Trophoblast cell (in vitro differentiated cells and primary cell): Measurements from ENCODE around the gene PAK4.
A peak's percentile ranks its signal among the peaks of the same experiment; 100 is the strongest.

Experiments
- DNase-seq, 2 donors: peaks; one replicate each; pipeline ENCODE4 v3.0.0-alpha.2; 2016
- H2AFZ ChIP-seq: 2 replicates; pipeline ENCODE4 v1.6.1; 2013; ENCODE audit warnings: low read length, moderate library complexity, mild to moderate bottlenecking; ENCODE audit not compliant: insufficient read depth, poor library complexity
- H2AK5ac ChIP-seq: 2 replicates; pipeline ENCODE4 v1.6.1; 2013; ENCODE audit warnings: mild to moderate bottlenecking, low read length
- H2BK120ac ChIP-seq: 2 replicates; pipeline ENCODE4 v1.6.1; 2013; ENCODE audit warnings: low read length, mild to moderate bottlenecking, moderate library complexity; ENCODE audit not compliant: insufficient read depth, poor library complexity
- H2BK12ac ChIP-seq: 2 replicates; pipeline ENCODE4 v1.6.1; 2013; ENCODE audit warnings: mild to moderate bottlenecking, low read length, moderate library complexity
- H2BK5ac ChIP-seq: 2 replicates; pipeline ENCODE4 v1.6.1; 2013; ENCODE audit warnings: low read length, low read depth, moderate library complexity, mild to moderate bottlenecking; ENCODE audit not compliant: poor library complexity
- H3K14ac ChIP-seq: 2 replicates; pipeline ENCODE4 v1.6.1; 2013; ENCODE audit warnings: mild to moderate bottlenecking, low read length
- H3K18ac ChIP-seq: 2 replicates; pipeline ENCODE4 v1.6.1; 2013; ENCODE audit warnings: mild to moderate bottlenecking, low read length
- H3K23ac ChIP-seq: 2 replicates; pipeline ENCODE4 v1.6.1; 2013; ENCODE audit warnings: low read length
- H3K27ac ChIP-seq: 2 replicates; pipeline ENCODE4 v1.5.1; 2013; ENCODE audit warnings: low read depth, mild to moderate bottlenecking, inconsistent platforms, low read length, moderate library complexity
- H3K27me3 ChIP-seq: 2 replicates; pipeline ENCODE4 v1.6.1; 2013; ENCODE audit warnings: inconsistent platforms, mild to moderate bottlenecking, low read length, moderate library complexity; ENCODE audit not compliant: insufficient read depth
- H3K36me3 ChIP-seq, 2 experiments: 1 replicate in 1 of 2; 2 replicates in 1 of 2; pipeline ENCODE4 v1.6.1; 2013; ENCODE audit warnings: low read length in 2 of 2, mild to moderate bottlenecking in 2 of 2, moderate library complexity in 1 of 2; ENCODE audit not compliant: insufficient read depth in 2 of 2, control insufficient read depth in 1 of 2
- H3K4ac ChIP-seq: 2 replicates; pipeline ENCODE4 v1.6.1; 2013; ENCODE audit warnings: low read depth, mild to moderate bottlenecking, low read length, moderate library complexity
- H3K4me1 ChIP-seq, 2 experiments: 1 replicate in 1 of 2; 2 replicates in 1 of 2; pipeline ENCODE4 v1.6.1; 2013; ENCODE audit warnings: low read length in 2 of 2, mild to moderate bottlenecking in 2 of 2, moderate library complexity in 1 of 2; ENCODE audit not compliant: insufficient read depth in 2 of 2, control insufficient read depth in 1 of 2
- H3K4me2 ChIP-seq: 2 replicates; pipeline ENCODE4 v1.6.1; 2013; ENCODE audit warnings: inconsistent platforms, mild to moderate bottlenecking, low read length, moderate library complexity
- H3K4me3 ChIP-seq: 2 replicates; pipeline ENCODE4 v1.5.1; 2013; ENCODE audit warnings: mild to moderate bottlenecking, low read depth, low read length, inconsistent platforms
- H3K79me1 ChIP-seq: one replicate; pipeline ENCODE4 v1.6.1; 2013; ENCODE audit warnings: low read length
- H3K79me2 ChIP-seq: 2 replicates; pipeline ENCODE4 v1.6.1; 2013; ENCODE audit warnings: low read length, mild to moderate bottlenecking; ENCODE audit not compliant: control insufficient read depth, insufficient read depth, poor library complexity
- H3K9ac ChIP-seq: 2 replicates; pipeline ENCODE4 v1.6.1; 2013; ENCODE audit warnings: mild to moderate bottlenecking, low read length
- H3K9me3 ChIP-seq: 2 replicates; pipeline ENCODE4 v1.6.1; 2013; ENCODE audit warnings: low read depth, mild to moderate bottlenecking, control low read depth, inconsistent platforms, low read length; ENCODE audit not compliant: insufficient read depth
- H4K12ac ChIP-seq: 2 replicates; pipeline ENCODE4 v1.6.1; 2013; ENCODE audit warnings: low read depth, mild to moderate bottlenecking, low read length, moderate library complexity
- H4K8ac ChIP-seq: 2 replicates; pipeline ENCODE4 v1.6.1; 2013; ENCODE audit warnings: low read depth, mild to moderate bottlenecking, low read length, moderate library complexity
- H4K91ac ChIP-seq: one replicate; pipeline ENCODE4 v1.6.1; 2013; ENCODE audit warnings: low read depth, mild to moderate bottlenecking, low read length, moderate library complexity
- WGBS: extraction: QIAGEN DNeasy Blood & Tissue Kit; methylation state at CpG from one replicate; pipeline ENCODE4 v1.1.7; 2013; ENCODE audit warnings: missing lambda C conversion rate; ENCODE audit not compliant: insufficient read length, insufficient coverage; ENCODE audit errors: extremely low coverage; 5-methylcytosine and 5-hydroxymethylcytosine counted together

PAK4 gene

DNA sequence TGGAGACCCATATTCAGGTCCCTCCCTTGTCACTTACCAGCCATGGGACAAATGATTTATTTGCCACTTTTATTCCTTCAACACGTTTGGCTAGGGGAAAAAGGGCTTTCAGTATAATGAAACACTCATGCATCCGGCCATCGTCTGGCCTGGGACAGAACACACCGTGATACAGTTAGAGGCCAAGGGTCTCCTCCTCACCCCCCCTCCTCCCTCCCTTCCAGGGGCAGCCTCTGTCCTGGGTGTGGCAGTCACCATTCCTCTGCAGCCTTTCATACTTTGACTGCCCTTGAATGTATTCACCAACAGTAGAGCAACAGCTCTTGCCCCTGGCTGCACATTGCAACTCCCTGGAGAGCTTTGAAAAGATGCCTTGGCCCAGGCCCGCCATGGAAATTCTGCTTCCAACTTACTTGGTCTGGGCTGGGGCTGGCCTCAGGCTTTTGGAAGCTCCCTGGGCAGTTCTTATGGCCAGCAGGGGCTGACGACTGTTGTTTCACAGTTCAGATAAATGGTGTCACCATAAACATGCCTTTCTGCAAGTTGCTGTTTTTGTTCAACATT lies 3.0 kb downstream of the PAK4 start:
- Histone ChIP-seq H3K14ac (no peak overlapping the region), H3K18ac (no peak overlapping the region), H3K4me1 (peaks cover 31 to 41% of the 10 kb centered on the region in 2 experiments), H3K4me2 (no peak overlapping the region), H2AK5ac (no peak overlapping the region), H3K4me3 (no peak overlapping the region), H4K12ac (no peak overlapping the region), H3K79me2 (peaks cover 33% of the 10 kb centered on the region), H3K9ac (no peak overlapping the region), H3K36me3 (peaks cover 0 to 3% of the 10 kb centered on the region in 2 experiments), H3K79me1 (peaks cover 13% of the 10 kb centered on the region), H2BK120ac (no peak overlapping the region), H4K91ac (no peak overlapping the region), H3K9me3 (no peaks in the 10 kb centered on the region), H3K23ac (no peak overlapping the region), H3K4ac (peak overlapping the region; percentile 23), H2BK12ac (no peak overlapping the region), H2BK5ac (no peak overlapping the region), H4K8ac (no peak overlapping the region), H3K27me3 (no peaks in the 10 kb centered on the region), H2AFZ (no peak overlapping the region), H3K27ac (no peak overlapping the region)
- WGBS = no CpG with 5 or more reads among the region's 6 CpGs
- DNase-seq = peak; percentile 53 to 72

DNA sequence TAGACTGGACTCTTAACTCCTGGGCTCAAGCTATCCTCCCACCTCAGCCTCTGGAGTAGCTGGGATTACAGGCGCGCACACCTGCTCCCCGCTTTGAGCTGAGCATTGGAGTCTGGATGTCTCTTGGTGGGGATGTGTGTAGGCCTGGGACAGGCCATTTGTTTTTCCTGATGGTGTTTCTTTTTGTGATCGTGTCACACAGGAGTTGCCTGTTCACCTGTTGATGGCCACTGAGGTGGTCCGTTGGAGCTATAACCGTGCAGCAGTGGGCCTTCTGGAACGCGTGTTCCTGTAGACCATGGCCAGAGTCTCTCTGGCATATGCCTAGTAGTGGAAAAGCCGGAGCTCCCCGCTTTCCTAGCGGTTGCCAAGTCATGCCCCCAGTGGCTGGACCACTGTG lies 3.5 kb downstream of the PAK4 start:
- H3K27ac ChIP-seq = no peak overlapping the region
- no peak overlapping the region for H3K18ac ChIP-seq
- H3K36me3 ChIP-seq = peaks cover 0 to 3% of the 10 kb centered on the region in 2 experiments
- H3K9me3 ChIP-seq = no peaks in the 10 kb centered on the region
- no peak overlapping the region for H4K8ac ChIP-seq
- no peaks in the 10 kb centered on the region for H3K27me3 ChIP-seq
- H2BK12ac ChIP-seq = no peak overlapping the region
- no peak overlapping the region for H3K14ac ChIP-seq
- H2AFZ ChIP-seq = no peak overlapping the region
- H3K79me1 ChIP-seq = peaks cover 16% of the 10 kb centered on the region
- peak overlapping the region; percentile 85 for H3K4ac ChIP-seq
- H3K9ac ChIP-seq = no peak overlapping the region
- no peak overlapping the region for H4K91ac ChIP-seq
- no peak overlapping the region for H2AK5ac ChIP-seq
- H2BK120ac ChIP-seq = no peak overlapping the region
- H3K4me2 ChIP-seq = no peak overlapping the region
- no peak overlapping the region for H3K4me3 ChIP-seq
- H4K12ac ChIP-seq = no peak overlapping the region
- peaks cover 36% of the 10 kb centered on the region for H3K79me2 ChIP-seq
- no peak overlapping the region for H2BK5ac ChIP-seq
- H3K4me1 ChIP-seq = peaks cover 35 to 44% of the 10 kb centered on the region in 2 experiments
- WGBS = no CpG with 5 or more reads among the region's 11 CpGs
- H3K23ac ChIP-seq = no peak overlapping the region
- no peak for DNase-seq

DNA sequence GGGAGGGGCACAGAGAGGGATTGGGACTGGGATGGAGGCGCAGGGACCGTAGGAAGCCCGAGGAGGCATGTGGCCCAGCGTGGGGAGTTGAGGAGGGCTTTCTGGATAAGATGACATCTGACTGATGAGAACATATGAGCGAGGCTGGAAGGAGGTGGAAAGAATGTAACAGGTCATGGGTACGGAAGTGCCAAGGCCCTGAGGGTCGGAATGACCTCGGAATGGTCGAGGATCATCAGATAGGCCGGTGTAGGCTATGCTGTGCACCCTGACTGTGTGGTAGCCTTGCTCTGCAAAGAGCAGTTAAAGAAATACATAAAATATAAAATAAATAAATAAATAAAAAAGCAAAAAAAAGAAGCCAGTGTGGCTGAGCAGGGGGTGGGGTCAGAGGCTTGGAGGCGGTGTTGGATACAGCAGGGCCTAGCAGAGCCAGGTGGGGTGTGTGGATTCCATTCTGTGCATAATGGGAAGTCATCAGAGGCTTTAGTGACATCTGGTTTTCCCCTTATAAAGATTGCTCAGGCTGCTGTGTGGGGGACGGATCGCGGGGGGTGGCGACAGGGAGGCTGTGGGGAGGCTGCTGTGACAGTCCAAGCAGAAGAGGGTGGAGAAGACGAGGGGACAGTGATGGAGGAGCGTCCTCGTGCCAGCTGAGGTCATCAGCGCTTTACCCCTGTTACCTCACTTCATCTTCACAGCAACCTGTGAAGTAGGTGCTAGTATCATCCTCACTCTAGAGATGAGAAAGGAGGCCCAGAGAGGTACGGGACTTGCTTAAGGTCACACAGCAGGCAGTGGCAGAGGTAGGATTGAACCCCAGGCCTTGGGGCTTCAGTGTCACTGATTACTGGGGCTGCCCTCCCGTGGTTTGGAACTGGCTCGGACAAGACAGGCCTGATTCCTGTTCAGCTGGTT lies 5.0 kb downstream of the PAK4 start:
- Histone ChIP-seq H3K4me1 (peaks cover 35 to 47% of the 10 kb centered on the region in 2 experiments), H3K18ac (peak overlapping the region; percentile 26), H2AFZ (no peak overlapping the region), H3K14ac (peak overlapping the region; percentile 3), H3K4me3 (no peak overlapping the region), H3K9me3 (no peaks in the 10 kb centered on the region), H3K23ac (no peak overlapping the region), H3K36me3 (peaks cover 0 to 3% of the 10 kb centered on the region in 2 experiments), H2BK5ac (no peak overlapping the region), H3K27ac (no peak overlapping the region), H3K79me2 (peaks cover 40% of the 10 kb centered on the region), H3K79me1 (peaks cover 16% of the 10 kb centered on the region), H2BK12ac (no peak overlapping the region), H2BK120ac (no peak overlapping the region), H2AK5ac (peak overlapping the region; percentile 40), H3K27me3 (no peaks in the 10 kb centered on the region), H4K8ac (no peak overlapping the region), H4K12ac (no peak overlapping the region), H3K4me2 (no peak overlapping the region), H3K9ac (no peak overlapping the region), H3K4ac (peak overlapping the region; percentile 78), H4K91ac (peak overlapping the region; percentile 46)
- no CpG with 5 or more reads among the region's 22 CpGs for WGBS
- no peak for DNase-seq

DNA sequence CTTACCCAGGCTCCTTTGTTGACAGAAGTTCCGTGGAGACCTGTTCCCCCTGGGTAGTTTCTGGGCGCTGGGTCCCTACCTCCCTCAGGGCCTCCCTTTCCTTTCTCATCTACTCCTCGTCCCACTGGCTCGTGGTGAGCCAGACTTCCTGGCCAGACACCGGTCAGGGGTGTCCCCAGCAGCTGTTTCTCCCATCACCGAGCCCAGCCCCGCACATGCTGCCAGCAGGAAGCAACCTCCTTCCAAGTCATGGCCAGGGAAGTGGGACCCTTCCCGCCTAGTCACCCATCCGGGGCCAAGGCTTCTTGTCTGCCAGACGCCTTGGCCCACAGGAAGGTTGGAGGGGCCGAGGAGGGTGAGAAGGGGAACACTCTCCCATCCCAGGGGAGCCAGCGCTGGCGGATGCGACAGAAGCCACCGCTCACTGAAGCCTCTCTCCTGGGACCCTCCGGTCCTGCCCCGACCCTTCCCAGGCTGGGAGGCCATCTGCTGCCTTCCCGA lies 5.7 kb downstream of the PAK4 start:
- Histone ChIP-seq H4K8ac (no peak overlapping the region), H3K9me3 (no peaks in the 10 kb centered on the region), H3K23ac (no peak overlapping the region), H3K4ac (peak overlapping the region; percentile 56), H3K4me1 (peaks cover 42 to 54% of the 10 kb centered on the region in 2 experiments), H3K79me1 (peaks cover 14% of the 10 kb centered on the region), H2BK120ac (peak overlapping the region; percentile 18), H3K9ac (no peak overlapping the region), H3K79me2 (peaks cover 36% of the 10 kb centered on the region), H4K91ac (peak overlapping the region; percentile 46), H3K36me3 (peaks cover 0 to 3% of the 10 kb centered on the region in 2 experiments), H3K4me3 (no peak overlapping the region), H3K4me2 (no peak overlapping the region), H3K27me3 (no peaks in the 10 kb centered on the region), H2BK5ac (no peak overlapping the region), H3K14ac (peak overlapping the region; percentile 50), H4K12ac (no peak overlapping the region), H2AFZ (no peak overlapping the region), H2AK5ac (peak overlapping the region; percentile 17), H3K18ac (peak overlapping the region; percentile 31), H3K27ac (peak overlapping the region; percentile 13), H2BK12ac (peak overlapping the region; percentile 16)
- WGBS = no CpG with 5 or more reads among the region's 18 CpGs
- DNase-seq = no peak
